Activated naive CD4-positive, alpha-beta T cell treated with anti-CD3 and anti-CD28 coated beads, Interleukin-2, amount 10 ng/mL, durations not matched to agents 7 days and 5 days (primary cell): ENCODE data around the gene MGAT1.

ENCODE experiments used
- CTCF ChIA-PET: fragments of 350-600 bp; sonication (Branson Sonifier 250); formaldehyde crosslinking; loops from one replicate; lab custom pipeline; 2021; ENCODE audit warnings: antibody characterized with exemption; lab: Charles Lee
- DNase-seq: peaks from one replicate; pipeline ENCODE4 v3.0.0-alpha.2; 2020
- H3K27ac Mint-ChIP-seq: one replicate; pipeline ENCODE4 v1.8.0; 2021; ENCODE audit warnings: mild to moderate bottlenecking, moderate library complexity, mixed read lengths
- H3K27me3 Mint-ChIP-seq: one replicate; pipeline ENCODE4 v1.8.0; 2021; ENCODE audit warnings: mild to moderate bottlenecking, mixed read lengths
- H3K36me3 Mint-ChIP-seq: one replicate; pipeline ENCODE4 v1.8.0; 2021; ENCODE audit warnings: mixed read lengths
- H3K4me1 Mint-ChIP-seq: one replicate; pipeline ENCODE4 v1.8.0; 2021; ENCODE audit warnings: mixed read lengths
- H3K4me3 Mint-ChIP-seq: one replicate; pipeline ENCODE4 v1.8.0; 2021; ENCODE audit warnings: mild to moderate bottlenecking, moderate library complexity, mixed read lengths
- H3K9me3 Mint-ChIP-seq: one replicate; pipeline ENCODE4 v1.8.0; 2021; ENCODE audit warnings: mixed read lengths

Gene MGAT1

DNA sequence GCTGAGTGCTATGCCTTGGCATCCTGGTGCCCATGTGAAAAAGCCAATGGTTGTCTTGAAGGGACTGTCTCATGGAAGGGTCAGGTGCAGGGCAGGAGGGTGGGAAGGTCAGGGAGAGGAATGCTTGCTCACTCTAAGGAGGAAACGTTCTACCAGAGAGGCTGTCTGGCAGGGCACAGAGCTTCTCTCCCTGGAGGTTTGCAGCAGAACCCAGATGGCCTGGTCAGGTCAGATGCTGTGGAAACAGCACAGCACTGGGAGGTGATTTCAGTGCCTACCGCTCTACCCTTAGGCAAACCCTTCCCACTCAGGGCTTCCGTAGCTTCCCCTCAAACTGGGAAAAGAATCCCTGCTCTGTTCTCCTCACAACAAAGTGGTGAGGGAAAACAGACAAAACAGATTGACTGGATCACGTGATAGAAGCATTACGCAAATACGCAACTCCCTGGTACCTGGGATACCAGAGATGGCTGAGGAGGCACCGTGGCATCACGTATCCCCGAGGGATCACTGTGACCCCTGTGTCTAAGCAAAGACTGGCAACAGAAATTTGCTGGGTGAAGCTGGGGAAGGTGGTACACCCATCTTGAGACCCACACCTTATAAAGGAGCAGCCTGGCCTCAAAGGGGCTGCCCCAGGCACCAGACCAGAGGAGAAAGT is 3.9 kb upstream of the MGAT1 start:
- H3K36me3 Mint-ChIP-seq = peaks cover 56% of the 10 kb centered on the region
- H3K4me1 Mint-ChIP-seq = peaks cover 62% of the 10 kb centered on the region
- H3K9me3 Mint-ChIP-seq = no peaks in the 10 kb centered on the region
- H3K4me3 Mint-ChIP-seq = peak overlapping the region; percentile 77
- H3K27ac Mint-ChIP-seq = peak overlapping the region; percentile 100
- H3K27me3 Mint-ChIP-seq = peaks cover 4% of the 10 kb centered on the region
- CTCF ChIA-PET = interaction anchor here (1.7 kb wide), 1 partner anchor 24 kb away, joined by 5 read pairs; no protein-coding TSS in a partner anchor
- DNase-seq = no peak

DNA sequence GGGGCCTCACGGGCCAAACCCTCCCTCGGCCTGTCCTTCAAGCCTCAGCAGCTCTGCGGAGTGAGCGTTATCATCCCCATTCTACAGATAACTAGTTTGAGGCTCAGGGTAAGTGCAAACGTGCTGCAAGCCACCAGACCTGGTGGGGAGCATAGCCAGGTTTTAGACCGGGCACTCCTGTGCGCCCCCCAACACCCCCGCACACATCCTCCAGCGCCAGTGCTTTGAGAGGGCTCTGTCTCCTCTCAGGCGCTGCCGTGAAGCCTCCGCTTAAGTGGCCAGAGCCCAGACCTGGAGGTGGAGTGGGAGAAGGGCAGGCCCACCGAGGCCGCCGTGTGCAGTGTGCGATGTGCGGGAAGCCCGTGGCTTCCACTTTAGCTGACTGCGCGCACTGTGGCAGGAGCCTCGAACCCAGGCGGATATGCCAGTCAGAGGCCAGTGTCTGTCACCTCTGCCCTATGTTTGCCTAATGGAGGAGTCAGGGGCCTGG is 1.6 kb upstream of the MGAT1 start:
- peak; percentile 47 for DNase-seq
- Mint-ChIP-seq H3K27ac (peak overlapping the region; percentile 100), H3K9me3 (no peaks in the 10 kb centered on the region), H3K4me3 (peak overlapping the region; percentile 77), H3K36me3 (peaks cover 79% of the 10 kb centered on the region), H3K27me3 (no peaks in the 10 kb centered on the region), H3K4me1 (peaks cover 81% of the 10 kb centered on the region)
- CTCF ChIA-PET = no interaction called here

DNA sequence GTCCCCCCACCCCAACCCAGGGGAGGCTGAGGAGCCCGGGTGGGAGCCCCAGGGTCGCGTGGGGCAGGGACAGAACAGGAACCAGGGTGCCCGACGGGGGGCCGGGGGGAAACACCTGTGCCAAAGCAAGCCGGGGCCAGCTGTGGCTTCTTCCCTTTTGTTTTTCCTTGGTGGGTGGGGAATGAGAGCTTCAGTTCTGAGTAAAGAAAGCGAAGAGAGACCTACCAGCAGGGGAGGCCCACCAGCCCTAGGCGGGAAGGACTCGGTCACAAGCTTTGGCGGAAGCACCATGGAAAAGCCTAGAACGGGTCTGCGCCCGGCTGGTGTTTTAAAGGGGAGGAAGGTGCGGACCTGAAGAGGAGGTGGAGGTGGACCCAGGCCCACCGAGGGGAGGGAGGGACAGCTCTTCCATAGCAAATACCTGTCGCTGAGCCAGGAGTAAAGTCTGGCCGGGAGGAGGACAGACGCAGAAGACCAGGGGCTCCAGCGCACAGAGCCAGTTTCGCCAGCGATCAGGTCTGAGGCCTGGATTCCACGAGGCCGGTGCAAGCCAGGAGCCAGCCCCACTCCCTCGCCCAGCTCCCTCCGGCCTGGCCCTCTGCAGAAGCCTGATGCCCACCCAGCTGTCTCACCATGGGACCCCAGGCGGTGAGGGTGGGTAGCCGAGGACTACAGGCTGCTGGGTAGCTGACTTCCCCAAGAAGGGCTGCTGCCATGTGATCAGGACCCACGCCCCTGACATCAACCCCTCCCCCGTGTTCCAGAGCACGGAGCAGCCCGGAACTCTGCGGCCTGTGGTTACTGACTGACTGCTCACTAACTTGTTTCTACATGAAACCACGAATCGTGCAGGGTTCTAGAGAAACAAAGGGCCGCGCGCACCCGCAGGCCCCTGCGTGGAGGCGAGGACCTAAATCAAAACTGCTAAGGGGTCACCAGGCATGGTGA is 849 bp upstream of the MGAT1 start:
- peaks cover 82% of the 10 kb centered on the region for H3K36me3 Mint-ChIP-seq
- peak; percentile 96 for DNase-seq
- H3K27ac Mint-ChIP-seq = peak overlapping the region; percentile 100

DNA sequence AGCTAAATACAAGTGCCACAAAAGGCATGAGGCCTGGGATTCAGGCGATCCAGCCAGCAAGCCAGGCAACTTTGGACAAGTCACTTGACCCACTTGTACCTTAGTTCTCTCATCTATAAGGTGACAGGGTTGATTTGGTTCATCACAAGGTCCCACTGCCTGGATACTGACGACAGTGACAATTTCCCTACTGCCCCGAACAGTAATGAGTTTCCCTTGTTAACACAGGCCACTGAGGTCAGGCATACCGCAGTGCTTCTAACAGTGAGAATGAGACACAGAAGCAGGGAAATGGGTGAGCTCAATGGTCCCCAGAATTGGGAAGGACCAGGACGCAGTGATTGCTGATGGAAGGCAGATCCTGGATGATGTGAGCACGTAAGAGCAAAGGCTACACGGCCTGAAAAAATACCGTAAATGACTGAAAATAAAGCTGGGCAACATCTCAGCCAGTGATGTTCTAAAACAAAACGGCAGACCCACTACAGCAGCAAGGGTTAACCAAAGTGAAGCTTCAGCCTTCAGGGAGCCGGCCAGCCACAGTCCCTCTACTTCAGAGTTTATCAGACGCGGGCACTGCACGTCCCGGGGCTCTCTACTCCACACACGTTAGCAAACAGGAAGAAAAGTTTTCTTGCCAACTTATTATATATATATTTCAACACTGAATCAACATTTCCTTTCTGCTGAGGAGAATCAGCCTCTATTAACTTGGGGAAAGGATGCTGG is 846 bp downstream of the MGAT1 start:
- DNase-seq = no peak
- Mint-ChIP-seq H3K27me3 (no peaks in the 10 kb centered on the region), H3K4me3 (peak overlapping the region; percentile 77), H3K4me1 (peaks cover 80% of the 10 kb centered on the region), H3K36me3 (peaks cover 80% of the 10 kb centered on the region), H3K9me3 (no peaks in the 10 kb centered on the region), H3K27ac (peak overlapping the region; percentile 79)
- CTCF ChIA-PET = interaction anchor here (0.8 to 2.2 kb wide), 4 partner anchors 12 to 28 kb away, joined by 3 to 10 read pairs (median 4); no protein-coding TSS in a partner anchor

More for the DNA sequence above, 849 bp upstream of the MGAT1 start:
- H3K4me1 Mint-ChIP-seq = peaks cover 82% of the 10 kb centered on the region
- CTCF ChIA-PET = interaction anchor here (1.4 to 2.2 kb wide), 3 partner anchors 15 to 27 kb away, joined by 3 to 10 read pairs (median 4); no protein-coding TSS in a partner anchor
- H3K27me3 Mint-ChIP-seq = no peaks in the 10 kb centered on the region
- H3K4me3 Mint-ChIP-seq = peak overlapping the region; percentile 77
- no peaks in the 10 kb centered on the region for H3K9me3 Mint-ChIP-seq

DNA sequence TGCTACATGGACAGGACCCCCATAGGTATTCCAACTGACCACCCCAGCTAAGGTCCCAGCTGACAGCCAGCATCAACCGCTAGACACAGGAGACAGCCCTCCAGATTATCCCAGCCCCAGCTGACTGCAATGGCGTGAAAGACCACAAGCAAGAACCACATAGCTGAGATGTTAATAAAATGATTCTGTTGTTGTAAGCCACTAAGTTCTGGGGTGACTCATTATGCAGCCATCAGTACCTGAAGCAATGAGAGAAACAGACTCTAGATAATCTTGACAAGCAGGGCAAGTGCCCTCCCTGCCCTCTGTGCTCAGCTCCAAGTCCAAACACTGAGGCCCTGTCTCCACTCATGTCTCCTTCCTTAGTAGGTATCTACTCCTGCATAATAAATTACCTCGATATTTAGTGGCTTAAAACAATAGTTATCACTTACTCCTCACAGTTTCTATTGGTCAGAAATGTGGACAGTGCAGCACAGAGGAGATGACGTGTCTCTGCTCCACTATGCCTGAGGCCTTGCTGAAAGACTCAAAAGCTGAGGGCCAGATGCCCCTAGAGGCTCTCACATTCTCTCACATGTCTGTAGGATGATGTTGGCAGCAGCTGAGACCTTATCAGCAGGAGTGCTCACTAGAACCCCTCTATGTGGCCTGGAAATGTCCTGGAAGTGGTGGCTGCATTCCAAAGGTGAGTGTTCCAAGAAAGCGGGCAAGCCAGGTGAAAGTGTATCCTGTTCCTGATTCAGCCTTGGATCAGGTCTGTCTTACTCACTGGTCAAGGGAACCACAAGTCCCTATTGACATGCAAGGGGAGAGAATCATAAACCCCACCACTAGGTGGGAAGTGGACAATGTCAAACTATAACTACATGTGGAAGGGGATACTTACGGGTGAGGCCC is 2.5 kb downstream of the MGAT1 start:
- Mint-ChIP-seq H3K4me1 (peaks cover 80% of the 10 kb centered on the region), H3K27me3 (no peaks in the 10 kb centered on the region), H3K9me3 (no peaks in the 10 kb centered on the region), H3K36me3 (peaks cover 82% of the 10 kb centered on the region), H3K27ac (peak overlapping the region; percentile 66), H3K4me3 (peak overlapping the region; percentile 77)
- CTCF ChIA-PET = interaction anchor here (0.7 to 1.1 kb wide), 4 partner anchors 9 to 63 kb away, joined by 3 to 4 read pairs (median 3); no protein-coding TSS in a partner anchor
- no peak for DNase-seq

DNA sequence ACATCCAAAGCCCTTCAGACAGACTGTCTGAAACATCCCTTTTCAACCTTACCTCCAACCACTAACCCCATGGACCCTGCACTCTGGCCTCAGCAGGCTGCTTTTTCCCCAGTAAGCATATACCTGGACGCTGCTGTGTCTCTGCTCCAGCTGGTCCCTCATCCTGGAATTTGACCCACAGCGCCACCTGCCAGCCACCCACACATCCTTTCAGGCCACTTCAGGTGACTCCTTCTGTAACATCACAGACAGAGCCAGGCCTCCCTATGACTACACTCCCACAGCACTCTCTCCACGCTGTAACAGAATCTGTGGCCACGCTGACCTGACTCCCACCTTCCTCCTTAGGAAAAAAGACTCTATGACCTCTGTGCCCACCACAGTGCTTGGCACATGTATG is 3.4 kb downstream of the MGAT1 start:
- Mint-ChIP-seq H3K4me1 (peaks cover 77% of the 10 kb centered on the region), H3K4me3 (no peak overlapping the region), H3K27me3 (no peaks in the 10 kb centered on the region), H3K9me3 (no peaks in the 10 kb centered on the region), H3K27ac (peak overlapping the region; percentile 43), H3K36me3 (peaks cover 79% of the 10 kb centered on the region)
- CTCF ChIA-PET = interaction anchor here (1.0 to 1.1 kb wide), 2 partner anchors 32 to 62 kb away, joined by 3 to 4 read pairs; no protein-coding TSS in a partner anchor
- DNase-seq = no peak

DNA sequence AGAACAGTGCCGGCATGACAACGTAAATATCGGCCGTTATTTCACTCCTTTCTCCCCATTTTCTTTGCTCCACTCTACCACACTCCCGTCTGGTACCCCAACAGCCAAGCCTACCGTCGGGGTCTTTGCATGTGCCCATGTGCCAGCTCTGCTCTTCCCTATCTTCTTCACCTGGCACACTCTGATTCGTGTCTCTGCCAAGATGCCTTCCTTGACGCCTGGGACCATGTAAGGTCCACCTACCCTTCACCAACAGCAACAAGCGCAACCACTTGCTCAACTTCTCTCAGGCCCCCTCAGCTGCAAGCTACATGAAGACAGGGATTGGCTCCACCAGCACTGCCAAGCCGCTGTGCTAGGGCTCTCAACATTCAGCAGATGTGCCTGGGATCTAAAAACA is 4.4 kb downstream of the MGAT1 start:
- H3K36me3 Mint-ChIP-seq = peaks cover 74% of the 10 kb centered on the region
- DNase-seq = no peak
- CTCF ChIA-PET = no interaction called here
- H3K4me3 Mint-ChIP-seq = no peak overlapping the region
- peaks cover 81% of the 10 kb centered on the region for H3K4me1 Mint-ChIP-seq
- H3K27me3 Mint-ChIP-seq = no peaks in the 10 kb centered on the region
- H3K9me3 Mint-ChIP-seq = no peaks in the 10 kb centered on the region
- no peak overlapping the region for H3K27ac Mint-ChIP-seq

DNA sequence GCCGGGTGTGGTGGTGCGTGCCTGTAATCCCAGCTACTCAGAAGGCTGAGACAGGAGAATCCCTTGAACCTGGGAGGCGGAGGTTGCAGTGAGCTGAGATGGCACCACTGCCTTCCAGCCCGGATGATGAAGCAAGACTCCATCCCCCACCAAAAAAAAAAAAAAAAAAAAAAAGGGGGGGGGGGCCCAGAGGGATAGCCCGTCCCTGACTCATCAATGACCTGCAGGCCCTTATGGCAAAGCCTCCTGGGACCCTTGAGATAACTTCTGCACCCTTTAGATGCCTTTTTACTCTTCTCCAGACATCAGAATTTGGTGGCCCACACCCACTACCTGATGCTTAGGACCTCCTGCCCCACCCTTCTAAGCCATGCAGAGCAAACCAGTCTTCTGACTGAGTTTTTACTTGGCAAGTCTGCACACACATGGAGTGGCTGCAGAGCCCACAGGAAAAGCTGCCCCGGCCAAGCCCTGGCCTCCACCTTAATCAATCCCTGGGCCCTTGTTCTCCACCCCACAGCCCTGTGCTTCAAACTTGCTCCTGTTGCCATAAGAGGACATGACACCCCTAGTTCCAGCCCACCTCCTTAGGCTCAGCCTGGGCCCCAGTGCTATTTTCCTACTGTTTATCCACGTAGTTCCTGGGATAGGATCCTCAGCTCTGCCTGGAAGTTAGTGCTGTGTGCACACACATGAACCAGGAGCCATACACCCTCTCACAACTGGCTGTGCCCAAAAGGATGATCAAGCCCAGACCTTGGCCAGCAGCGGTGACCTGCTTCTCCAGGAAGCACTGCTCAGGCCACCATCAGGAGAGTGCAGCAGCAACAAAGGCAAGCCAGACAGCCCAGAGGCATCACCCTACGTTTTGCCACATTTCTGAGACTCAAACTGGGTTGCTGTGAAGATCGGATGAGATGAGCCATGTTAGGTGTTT is 5.1 kb downstream of the MGAT1 start:
- peaks cover 79% of the 10 kb centered on the region for H3K36me3 Mint-ChIP-seq
- CTCF ChIA-PET = no interaction called here
- H3K27me3 Mint-ChIP-seq = no peaks in the 10 kb centered on the region
- no peak overlapping the region for H3K27ac Mint-ChIP-seq
- peak overlapping the region; percentile 9 for H3K4me3 Mint-ChIP-seq
- H3K9me3 Mint-ChIP-seq = no peaks in the 10 kb centered on the region
- H3K4me1 Mint-ChIP-seq = peaks cover 84% of the 10 kb centered on the region
- DNase-seq = no peak

DNA sequence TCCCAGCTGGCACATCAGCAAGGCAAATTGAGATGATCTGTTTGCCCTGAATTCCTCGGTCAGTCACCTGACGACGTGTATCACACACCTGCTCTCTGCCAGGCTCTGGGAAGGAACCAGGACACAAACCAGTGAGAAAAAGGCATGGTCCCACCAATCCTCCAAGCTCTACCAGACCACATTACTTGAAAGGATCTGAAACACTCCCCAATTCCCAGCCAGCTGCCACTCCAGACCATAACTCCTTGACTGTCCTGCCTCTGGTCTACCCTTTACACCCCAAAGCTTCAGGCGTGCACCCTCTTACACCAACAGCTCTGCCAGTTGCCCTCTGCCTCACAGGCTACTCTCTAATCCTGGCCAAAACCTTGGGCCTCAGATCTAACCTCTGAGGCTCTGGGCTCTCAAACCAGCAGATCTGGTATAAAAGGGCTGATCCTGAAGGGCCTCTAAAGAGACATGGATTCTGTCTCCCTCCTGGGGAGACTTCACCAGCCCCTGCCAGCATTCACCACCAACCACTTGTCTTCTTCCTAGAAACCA is 6.8 kb downstream of the MGAT1 start:
- H3K4me1 Mint-ChIP-seq = peaks cover 73% of the 10 kb centered on the region
- no peaks in the 10 kb centered on the region for H3K27me3 Mint-ChIP-seq
- no peak for DNase-seq
- no peak overlapping the region for H3K4me3 Mint-ChIP-seq
- H3K36me3 Mint-ChIP-seq = peaks cover 74% of the 10 kb centered on the region
- CTCF ChIA-PET = interaction anchor here (0.9 kb wide), 1 partner anchor 77 kb away, joined by 3 read pairs; no protein-coding TSS in a partner anchor
- peak overlapping the region; percentile 80 for H3K27ac Mint-ChIP-seq
- no peaks in the 10 kb centered on the region for H3K9me3 Mint-ChIP-seq

DNA sequence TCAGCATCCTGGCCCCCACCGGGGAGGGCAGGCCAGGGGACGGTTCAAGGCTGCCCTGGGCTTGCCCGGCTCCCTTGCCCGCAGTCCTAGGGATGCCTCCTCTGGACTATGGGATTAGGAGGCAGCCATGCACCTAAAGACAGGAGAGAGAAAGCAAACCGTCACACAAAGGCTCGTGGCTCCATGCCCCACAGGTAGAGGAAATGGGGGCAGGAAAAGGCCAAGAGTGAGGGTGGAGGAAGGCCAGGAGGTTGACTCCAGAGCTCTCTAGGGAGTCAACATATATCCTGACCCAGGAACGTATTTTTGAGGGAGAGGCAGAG is 9.7 kb downstream of the MGAT1 start:
- Mint-ChIP-seq H3K9me3 (no peaks in the 10 kb centered on the region), H3K27ac (no peak overlapping the region), H3K27me3 (no peaks in the 10 kb centered on the region), H3K36me3 (peaks cover 55% of the 10 kb centered on the region), H3K4me1 (peaks cover 48% of the 10 kb centered on the region), H3K4me3 (no peak overlapping the region)
- no peak for DNase-seq
- CTCF ChIA-PET = no interaction called here

DNA sequence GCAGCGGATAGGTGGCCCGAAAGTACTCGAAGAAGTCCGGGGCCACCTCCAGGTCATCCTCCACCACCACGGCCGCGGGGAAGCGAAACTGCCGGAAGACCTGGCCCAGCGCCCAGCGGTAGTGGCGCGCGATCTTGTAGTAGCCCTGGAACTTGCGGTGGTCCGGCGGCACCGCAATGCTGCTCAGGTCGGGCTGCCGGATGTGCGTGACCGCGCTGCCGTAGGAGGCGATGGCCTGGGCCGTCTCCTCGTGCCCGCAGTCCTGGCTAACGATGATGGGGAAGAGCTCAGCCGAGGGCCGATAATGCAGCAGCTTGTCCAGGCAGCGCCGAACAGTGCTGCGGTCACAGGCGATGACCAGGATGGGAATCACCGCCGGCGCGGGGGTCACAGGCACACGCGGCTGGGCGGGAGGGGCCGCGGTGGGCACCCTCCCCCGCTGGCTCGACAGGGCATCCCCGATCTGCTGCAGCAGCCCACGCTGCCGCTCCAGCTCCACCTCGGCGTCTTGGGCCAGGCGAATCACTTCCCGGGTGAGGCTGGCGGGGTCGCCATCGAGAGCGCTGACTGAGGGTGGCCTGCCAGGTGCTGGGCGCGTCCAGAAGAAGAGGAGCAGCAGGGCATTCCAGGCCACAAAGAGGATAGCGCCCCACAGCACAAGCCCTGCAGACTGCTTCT is 10.2 kb downstream of the MGAT1 start:
- CTCF ChIA-PET = interaction anchor here (0.7 kb wide), 1 partner anchor 24 kb away, joined by 3 read pairs; no protein-coding TSS in a partner anchor
- H3K27ac Mint-ChIP-seq = no peak overlapping the region
- peaks cover 53% of the 10 kb centered on the region for H3K36me3 Mint-ChIP-seq
- no peak overlapping the region for H3K4me3 Mint-ChIP-seq
- no peaks in the 10 kb centered on the region for H3K9me3 Mint-ChIP-seq
- no peaks in the 10 kb centered on the region for H3K27me3 Mint-ChIP-seq
- peaks cover 43% of the 10 kb centered on the region for H3K4me1 Mint-ChIP-seq
- no peak for DNase-seq
